NCI-H2196 treated with DMSO at 0.1 percent for 48 hours (cell line): ENCODE measurements around the gene UBFD1.
A peak's percentile ranks its signal among the peaks of the same experiment; 100 is the strongest.
"Not testable (repeated sequence)": the region's sequence is repeated elsewhere in the genome, so short reads cannot be mapped to it uniquely, and the experiment has no call there.

Experiments
- DNase-seq: peaks from one replicate; lab custom pipeline; 2025; ENCODE audit not compliant: unreplicated experiment; lab: John Stamatoyannopoulos, UW

Gene UBFD1

DNA sequence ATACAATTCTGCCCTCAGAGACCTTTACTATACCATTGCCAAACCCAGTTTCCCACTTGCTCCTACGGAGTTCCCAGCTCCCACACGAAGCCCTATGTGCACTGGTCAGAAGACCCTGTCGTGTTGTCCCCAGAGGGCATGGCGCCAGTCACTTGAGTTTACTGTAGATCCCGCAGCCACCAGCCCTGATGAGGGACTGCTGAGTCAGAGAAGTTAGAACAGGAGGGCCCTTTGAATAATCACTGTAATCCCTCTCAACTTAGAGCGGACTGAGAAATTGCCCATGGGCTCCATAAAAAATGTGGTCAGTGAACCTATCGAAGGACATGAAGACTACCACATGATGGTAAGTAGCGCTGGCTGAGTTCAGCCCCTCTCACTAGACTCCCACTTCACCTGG lies 9.2 kb downstream of the UBFD1 start:
- no peak for DNase-seq

DNA sequence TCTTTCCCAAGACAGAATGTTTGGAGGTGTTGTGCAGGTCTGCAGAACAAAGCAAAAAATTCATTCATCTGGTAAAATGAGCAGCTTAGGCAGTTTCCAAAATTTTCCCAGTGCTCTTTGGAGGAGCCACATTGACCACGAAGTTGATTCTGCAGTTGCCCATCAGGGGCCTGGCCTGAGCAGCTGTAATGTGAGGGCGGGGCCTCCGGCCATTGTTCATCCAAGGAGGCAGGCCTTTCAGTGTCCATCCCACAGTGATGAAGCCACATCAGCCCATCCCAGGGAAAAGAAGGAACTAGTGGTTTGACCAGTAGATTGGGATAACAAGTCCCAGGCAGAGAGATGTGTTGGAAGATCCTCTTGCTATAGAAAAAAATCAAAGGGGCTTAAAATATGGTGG lies 10.1 kb downstream of the UBFD1 start:
- DNase-seq: no peak

DNA sequence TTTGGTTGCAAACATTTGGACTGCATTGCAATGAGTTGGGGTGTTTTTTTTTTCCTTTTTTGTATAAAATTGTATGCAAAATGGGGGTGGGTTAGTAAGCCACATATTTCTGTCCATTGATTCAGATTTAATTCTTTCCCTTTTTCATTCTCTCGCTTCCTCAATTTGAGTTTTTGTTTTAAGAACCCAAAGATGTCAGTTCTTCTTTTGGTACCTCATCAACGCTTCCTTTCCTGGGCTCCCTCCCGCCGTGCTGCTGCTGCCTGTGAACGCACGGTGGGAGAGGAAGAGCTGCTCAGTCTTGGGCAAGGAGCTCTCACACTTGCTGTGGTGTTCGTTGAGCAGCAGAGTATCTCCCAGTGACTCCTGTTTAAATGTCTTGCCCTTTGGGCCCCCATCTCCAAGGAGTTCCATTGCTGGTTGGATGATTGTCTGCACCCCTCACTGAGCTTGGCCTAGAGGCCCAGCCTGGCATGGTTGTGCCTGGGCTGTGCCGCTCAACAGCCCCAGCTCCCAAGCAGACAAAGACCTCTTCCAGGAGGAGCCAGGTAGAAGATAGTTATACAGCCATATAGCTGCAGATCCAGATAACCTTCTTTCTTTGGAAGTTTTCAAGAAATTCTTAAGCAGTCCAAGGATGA lies 13.6 kb downstream of the UBFD1 start:
- DNase-seq: no peak

DNA sequence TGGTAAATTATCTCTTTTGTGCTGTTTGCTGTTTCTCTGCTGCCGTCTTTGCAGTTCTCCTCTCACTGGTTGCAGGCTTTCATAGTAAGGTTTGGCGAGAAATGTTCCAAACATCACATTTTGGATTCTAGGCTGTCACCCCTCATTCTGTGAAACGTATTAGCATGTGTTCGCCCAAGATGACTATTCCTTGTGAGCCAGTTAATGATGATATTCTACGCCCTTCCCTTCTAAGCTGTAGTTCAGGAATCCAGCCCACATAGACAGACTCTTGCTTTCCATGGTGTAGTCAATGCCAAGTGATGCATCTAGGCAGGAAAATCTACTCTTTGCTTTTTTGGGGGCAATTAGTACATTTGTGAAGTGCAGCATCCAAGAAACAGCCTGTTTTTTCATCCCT lies 14.4 kb downstream of the UBFD1 start:
- DNase-seq: no peak

DNA sequence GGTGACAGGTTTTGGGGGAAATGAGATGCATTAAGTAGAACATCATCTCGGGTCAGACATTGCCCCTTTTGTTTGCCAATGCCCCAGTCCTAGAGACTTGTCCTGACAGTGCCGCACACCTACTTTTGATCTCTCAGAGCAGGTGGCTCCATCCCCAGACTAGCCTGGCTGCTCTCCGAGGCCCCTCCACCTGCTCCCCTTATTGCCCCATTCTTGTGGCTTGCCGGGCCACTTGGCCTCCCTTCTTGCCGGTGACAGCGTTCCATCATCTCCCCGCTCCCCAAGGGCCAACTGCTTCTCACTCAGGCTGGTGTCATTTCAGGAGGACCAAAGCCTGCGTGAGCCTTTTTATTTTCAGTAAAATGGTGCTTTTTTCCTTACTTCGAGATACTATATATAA lies 14.9 kb downstream of the UBFD1 start:
- no peak for DNase-seq

DNA sequence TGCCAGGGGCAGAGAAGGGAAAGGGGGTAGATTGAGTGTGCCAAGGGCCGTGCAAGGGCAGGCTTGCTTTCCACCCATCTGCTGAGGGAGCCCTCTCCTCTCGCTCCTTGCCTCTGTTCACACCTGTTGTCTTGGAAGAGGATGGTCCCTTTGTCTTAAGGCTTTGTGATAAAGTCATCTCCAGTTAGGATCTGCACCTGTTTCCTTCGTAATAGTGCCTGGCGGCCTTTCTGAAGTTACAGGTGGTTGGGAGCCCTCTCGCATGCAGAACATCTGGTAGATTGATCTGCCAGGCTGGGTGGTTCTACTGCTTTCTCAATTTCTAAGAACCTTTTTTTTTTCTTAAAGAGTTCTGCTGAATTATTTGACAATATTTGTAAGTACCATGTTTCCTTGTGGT lies 16.3 kb downstream of the UBFD1 start:
- DNase-seq: no peak

DNA sequence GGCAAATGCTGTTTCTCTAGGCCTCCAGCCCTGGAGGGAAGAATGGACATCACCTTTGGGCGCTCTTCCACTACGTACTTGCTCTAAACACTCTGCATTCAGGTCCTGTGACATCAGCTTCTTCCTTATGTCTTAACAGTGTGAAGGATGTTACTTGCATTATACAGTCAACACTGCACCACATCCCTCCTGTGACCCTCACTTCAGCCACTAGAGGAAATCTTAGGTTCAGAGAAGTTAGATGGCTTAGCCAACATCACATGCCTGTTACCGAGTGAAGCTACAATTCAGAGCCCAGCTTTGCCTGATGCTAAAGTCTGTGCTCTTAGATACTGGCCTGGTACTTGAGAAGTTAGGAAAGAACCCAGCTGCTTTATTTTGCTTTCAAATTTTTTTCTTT lies 18.3 kb downstream of the UBFD1 start:
- no peak for DNase-seq

DNA sequence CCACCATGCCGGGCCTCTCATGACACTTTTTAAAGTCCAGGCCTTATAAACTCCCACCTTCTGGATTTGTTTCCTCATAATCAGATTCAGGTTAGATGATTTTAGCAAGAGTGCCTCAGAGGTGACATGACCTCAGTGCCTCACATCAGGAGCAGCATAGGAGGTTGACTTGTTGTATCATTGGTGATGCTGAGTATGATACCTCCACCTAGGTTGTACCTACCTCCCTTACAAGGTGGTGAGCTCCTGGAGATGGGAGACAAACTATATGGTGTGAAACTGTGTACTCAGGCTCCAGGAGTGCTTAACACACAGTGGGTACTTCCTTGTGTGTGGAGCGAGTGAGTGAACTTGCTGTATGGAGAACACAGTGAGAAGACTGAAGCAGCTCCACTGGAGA lies 20.0 kb downstream of the UBFD1 start:
- no peak for DNase-seq

DNA sequence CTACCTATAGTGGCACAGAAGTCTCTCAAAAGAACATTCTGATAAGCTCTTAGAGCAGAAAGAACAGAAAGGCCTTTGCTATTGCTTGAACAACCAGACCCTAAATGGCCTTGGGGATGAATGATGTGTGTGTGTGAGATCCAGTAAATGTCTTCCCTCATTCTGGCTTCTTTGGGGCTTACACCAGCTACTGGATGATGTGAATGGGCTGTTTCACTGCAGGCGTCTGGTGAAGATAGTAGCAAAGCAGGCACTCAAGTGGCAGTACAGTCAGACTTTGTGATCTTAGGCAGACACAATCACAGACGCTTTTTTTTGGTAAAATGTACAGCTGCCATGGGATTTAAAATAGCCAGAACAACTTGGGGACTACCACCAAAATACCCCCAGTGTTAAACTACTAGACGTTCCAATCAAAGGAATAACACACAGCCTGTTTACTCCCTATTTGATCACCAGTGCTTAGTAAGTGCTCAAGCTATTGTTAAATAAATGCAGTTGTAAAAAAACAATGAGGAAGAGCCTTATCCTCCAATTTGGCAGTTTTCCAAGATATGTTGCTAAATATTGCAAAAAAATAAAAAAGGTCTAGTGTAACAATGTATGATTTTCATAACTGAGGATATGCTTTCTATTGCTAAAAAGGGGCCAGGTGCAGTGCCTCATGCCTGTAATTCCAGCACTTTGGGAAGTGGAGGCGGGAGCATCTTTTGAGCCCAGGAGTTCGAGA lies 20.7 kb downstream of the UBFD1 start:
- DNase-seq: no peak

DNA sequence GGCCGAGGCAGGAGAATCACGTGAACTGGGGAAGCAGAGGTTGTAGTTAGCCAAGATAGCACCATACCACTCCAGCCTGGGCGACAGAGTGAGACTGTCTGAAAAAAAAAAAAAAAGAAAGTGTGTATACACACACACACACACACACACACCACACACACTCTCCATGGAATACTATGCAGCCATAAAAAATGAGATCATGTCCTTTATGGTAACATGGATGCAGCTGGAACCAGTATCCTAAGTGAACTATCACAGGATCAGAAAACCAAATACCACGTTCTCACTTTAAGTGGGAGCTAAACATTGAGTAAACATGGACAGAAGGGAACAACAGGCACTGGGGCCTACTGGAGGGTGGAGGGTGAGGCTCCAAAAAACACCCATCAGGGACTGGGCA lies 21.8 kb downstream of the UBFD1 start:
- DNase-seq: no peak

DNA sequence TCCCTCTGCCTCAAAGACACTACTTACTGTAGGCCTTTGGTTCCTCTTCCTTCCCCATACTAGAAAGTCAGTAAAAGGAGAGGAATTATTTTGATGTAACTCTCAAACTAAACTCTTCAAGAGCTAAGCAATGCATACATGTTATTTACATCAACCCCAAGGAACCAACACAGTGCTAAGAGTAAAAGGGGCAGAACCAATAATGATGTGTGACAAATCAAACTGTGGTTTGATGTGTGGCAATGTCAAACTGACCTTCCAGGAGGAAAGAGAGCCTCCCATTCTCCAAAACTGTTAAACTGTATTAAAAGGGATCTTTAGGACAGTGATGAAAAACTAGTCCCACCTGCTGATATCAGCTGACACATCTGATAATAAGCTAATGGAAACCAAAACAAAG lies 22.9 kb downstream of the UBFD1 start:
- no peak for DNase-seq

DNA sequence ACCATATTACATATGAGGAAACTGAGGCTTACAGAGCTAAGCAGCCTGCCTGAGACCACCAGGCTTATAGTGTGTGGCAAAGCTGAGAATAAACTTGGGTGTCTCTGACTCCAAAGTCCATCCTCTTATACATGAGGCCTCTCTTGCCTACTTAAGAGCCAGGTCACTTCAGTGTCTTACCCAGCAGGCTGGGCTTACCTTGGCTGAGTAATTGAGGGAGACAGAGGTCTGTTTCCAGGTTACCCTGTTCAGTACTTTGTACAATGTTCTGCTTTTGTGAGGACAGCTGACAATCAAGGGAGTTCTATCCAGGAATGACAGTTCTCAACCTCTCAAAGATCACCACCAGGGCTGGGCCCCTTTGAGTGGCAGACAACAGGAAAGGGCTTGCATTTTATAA lies 24.2 kb downstream of the UBFD1 start:
- no peak for DNase-seq

DNA sequence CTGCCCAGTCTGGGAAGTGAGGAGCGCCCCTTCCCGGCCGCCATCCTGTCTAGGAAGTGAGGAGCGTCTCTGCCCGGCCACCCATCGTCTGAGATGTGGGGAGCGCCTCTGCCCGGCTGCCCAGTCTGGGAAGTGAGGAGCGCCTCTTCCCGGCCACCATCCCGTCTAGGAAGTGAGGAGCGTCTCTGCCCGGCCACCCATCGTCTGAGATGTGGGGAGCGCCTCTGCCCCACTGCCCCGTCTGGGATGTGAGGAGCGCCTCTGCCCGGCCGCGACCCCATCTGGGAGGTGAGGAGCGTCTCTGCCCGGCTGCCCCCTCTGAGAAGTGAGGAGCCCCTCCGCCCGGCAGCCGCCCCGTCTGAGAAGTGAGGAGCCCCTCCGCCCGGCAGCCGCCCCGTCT lies 25.7 kb downstream of the UBFD1 start:
- not testable (repeated sequence) for DNase-seq

DNA sequence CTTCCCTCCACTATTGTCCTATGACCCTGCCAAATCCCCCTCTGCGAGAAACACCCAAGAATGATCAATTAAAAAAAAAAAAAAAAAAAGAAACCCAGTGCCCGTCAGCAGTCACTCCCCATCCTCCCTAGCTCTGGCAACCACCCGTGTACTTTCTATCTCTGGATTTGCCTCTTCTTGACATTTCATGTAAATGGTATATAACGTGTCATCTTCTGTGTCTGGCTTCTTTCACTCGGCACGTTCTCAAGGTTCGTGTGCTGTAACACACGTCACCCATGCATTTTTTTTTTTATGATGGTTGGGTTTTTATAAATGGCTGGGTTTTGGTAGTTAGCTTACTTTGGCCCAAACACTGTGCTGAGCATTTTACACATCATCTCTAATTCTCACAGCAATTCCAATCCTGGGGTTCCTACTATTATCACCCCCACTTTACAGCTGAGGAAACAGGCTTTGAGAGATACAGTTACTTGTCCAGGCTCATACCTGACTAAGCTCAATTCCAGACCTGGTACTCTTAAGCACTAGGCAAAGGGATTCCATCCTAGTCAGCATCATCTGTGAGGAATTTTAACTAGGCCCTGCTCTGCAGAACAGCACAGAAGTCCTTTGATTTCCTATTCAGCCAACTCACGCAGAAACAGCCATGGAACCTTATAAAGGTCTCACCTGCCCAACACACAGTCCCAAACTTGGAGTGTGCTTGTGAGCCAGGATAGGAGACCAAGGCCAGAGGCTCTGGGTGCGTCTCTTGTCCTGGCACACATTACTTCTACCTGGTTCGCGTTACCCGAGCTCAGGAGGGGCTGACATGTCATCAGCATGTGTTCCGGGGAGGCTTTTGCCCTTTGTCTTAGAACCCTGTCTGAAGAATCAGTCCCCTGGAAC lies 26.9 kb downstream of the UBFD1 start:
- no peak for DNase-seq

DNA sequence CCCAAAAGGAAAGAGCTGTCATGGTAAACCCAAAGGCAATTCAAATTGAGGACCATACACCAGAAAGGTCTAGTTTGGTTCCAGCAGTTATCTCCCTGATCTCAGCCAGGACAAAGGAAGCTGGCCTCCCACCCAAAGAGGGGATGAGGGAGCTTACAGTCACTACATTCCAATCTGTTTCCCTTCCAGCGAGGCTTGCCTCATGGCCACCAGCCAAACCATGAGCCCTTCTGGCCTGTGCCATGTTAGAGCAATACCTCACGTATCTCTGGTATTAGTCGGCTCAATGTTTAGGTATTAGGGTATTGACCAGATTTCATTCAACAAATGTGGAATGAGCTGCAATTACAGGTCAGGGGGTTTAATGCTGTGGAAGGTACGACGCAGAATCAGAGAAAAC lies 30.2 kb downstream of the UBFD1 start:
- no peak for DNase-seq

DNA sequence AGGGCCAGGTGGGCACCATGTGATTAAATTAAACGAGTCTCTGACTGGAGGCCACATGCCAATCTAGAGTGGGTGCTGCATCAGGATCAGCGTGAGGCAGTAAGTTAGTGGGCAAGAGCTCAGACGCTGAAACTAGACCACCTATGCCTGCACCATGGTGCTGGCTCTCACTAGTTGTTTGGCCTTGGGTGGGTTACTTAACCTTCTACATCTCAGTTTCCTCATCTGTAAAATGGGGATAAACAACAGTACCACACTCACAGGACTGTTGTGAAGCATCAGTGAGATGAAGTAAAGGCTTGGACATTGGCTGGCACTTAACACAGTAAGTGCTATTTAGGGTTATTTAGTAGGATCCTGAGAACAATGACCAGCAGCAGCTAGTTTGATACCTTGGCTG lies 32.7 kb downstream of the UBFD1 start:
- DNase-seq: no peak

DNA sequence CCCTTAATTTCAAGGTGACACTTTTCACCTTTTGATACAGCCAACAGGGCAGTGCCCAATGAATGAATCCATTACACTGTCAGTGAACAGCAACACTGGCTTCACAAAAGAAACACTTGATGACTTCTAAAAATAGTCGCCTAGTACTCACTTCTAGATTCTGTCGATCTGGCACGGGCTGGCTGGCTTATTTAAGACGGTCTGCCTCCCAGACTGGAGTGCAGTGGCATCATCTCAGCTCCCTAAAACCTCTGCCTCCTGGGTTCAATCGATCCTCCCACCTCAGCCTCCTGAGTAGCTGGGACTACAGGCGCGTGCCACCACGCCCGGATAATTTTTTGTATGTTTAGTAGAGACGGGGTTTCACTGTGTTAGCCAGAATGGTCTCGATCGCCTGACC lies 36.7 kb downstream of the UBFD1 start:
- no peak for DNase-seq

DNA sequence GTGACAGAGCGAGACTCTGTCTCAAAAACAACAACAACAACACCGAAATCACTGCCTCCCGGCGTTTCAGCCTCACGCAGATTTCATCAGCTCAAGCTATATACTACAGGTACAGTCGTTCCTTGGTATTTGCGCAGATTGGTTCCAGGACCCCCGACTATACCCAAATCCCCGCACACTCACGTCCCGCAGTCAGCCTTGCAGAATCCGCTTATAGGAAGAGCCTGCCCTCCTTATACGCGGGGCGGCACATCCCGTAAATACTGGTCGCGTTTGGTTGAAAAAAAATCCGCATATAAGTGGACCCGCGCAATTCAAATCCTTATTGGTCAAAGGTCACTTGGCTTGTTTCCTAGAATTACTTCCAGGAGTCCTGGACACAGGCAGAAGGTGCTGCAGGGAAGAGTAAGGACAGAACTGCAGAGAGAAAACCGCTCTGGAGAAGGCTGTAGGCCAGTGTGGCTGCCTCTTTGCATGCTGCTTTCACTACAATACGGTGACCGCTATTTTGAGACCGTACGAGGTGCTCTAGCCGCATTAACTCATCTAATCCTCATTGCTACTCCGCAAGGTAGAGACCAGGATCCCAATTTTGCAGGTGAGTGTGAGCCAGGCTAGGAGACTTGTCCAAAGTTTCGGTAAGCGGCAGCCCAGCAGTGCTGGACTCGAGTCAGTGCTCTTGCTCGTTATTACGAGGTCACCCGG lies 37.9 kb downstream of the UBFD1 start:
- no peak for DNase-seq

DNA sequence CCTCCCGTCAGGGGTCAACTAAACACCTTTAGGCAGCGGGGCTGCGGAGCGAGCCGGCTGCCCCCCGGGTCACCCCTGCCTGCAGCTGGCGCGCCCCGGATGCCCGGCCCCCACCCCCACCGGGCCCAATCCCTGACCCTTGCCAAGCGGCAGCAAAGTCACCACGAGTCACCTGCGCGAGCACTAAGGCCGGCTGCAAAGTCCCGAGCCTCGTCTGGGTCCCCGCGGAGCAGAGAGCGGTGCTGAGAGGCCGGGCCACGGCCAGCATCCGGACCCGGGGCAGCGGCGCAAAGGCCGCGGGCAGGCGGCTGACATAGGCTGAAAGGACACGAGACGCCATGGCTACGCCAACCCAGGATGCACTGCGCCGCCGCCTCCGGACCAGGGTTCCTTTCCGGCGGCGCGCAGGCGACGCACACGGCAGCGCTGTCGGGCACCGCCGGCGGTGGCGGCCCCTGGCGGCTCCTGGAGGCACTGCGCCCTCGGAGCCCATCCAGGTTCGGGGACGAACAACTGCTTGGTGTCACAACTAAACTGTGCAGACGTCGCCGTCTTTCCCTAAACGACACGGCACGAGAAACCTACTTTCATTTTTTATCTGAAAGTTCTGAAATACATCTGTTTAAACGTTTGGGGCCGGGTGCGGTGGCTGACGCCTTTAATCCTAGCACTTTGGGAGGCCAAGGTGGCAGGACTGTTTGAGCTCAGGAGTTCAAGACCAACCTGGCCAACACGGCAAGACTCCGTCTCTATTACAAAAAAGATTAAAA lies 38.6 kb downstream of the UBFD1 start, which contains the start of gene NDUFAB1:
Gene NDUFAB1, minus strand, starts transcription at position 366 of the 770 bp plus-strand sequence. Its CDS starts 26 bp downstream, at position 340.
- peak; percentile 84 for DNase-seq

DNA sequence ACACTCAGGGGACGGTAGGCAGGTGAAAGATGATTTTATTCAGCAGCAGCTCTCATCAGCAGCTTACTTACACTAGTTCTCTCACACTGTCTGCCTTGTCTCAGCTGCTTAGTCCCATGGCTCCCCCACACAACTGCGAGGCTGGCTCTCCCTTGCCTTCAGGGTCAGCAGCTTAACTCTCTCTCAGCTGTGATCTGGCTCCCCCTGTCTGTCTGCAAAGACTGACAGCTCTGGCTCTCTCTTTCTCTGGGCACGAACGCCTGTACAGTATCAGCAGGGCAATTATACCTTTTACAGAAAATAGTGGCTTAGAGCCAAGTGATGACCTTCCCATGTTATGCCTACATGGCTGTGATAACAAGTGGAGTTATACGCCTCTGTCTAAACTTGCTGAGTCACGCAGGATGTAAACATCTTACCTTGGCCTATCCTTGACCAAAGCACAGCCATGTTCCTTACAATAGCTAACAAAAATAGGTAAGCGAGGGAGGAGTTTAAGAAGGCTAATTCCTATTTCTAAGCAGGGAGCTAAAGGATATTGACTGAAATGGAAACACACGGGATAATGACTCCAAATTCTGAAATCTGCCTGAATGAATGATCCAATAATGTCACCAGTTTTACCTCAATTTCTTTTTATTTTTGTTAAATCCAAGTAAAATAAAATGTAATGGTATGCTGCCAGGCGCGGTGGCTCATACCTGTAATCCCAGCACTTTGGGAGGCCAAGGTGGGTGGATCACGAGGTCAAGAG lies 39.7 kb downstream of the UBFD1 start:
- DNase-seq: no peak
